HepG2 (cell line): ENCODE results near the gene ADAM15. TPM values are rescaled to one million over a fixed set of nuclear protein-coding genes. Genes with fewer than 3 reads are reported as not detected.

Experiments
- CBFB ChIP-seq: sonication (generic); formaldehyde crosslinking; IDR thresholded peaks from 2 replicates; pipeline ENCODE4 v1.4.0; 2020; ENCODE audit warnings: missing genetic modification reagents
- DMTF1 ChIP-seq: sonication (generic); formaldehyde crosslinking; IDR thresholded peaks from 2 replicates; pipeline ENCODE4 v1.4.0; 2020; ENCODE audit warnings: mild to moderate bottlenecking, missing genetic modification reagents
- FOXA3 ChIP-seq: IDR thresholded peaks from 2 replicates; pipeline ENCODE4 v1.6.1; 2016; ENCODE audit warnings: missing genetic modification reagents, missing compliant biosample characterization
- GABPA ChIP-seq, 2 experiments: IDR thresholded peaks; 2 replicates each; pipeline ENCODE4 v1.6.1; 2011 to 2016; ENCODE audit warnings: low read depth in 2 of 2, low read length in 1 of 2, missing biosample characterization in 1 of 2, missing genetic modification characterization in 1 of 2
- GATAD1 ChIP-seq: IDR thresholded peaks from 2 replicates; pipeline ENCODE4 v1.6.1; 2016; ENCODE audit warnings: missing genetic modification reagents, missing compliant biosample characterization
- KDM1A ChIP-seq: IDR thresholded peaks from 2 replicates; pipeline ENCODE4 v1.6.1; 2016; ENCODE audit warnings: missing compliant biosample characterization
- MTERF4 ChIP-seq: sonication (generic); formaldehyde crosslinking; IDR thresholded peaks from 2 replicates; pipeline ENCODE4 v1.8.0; 2023; ENCODE audit warnings: mild to moderate bottlenecking, missing genetic modification reagents
- STAT6 ChIP-seq: sonication (generic); formaldehyde crosslinking; IDR thresholded peaks from 2 replicates; pipeline ENCODE4 v1.4.0; 2020; ENCODE audit warnings: missing genetic modification reagents, mild to moderate bottlenecking, borderline replicate concordance
- ZBTB20 ChIP-seq: sonication (generic); formaldehyde crosslinking; IDR thresholded peaks from 2 replicates; pipeline ENCODE4 v1.8.1; 2023; ENCODE audit warnings: missing genetic modification reagents, low read depth, mild to moderate bottlenecking, borderline replicate concordance
- ZFX ChIP-seq: sonication (generic); formaldehyde crosslinking; IDR thresholded peaks from 2 replicates; pipeline ENCODE4 v1.4.0; 2020; ENCODE audit warnings: mild to moderate bottlenecking, low read depth, missing genetic modification reagents, moderate library complexity
- ZFY ChIP-seq: sonication (generic); formaldehyde crosslinking; IDR thresholded peaks from 2 replicates; pipeline ENCODE4 v1.4.0; 2020; ENCODE audit warnings: missing genetic modification reagents
- ZNF251 ChIP-seq: sonication (generic); formaldehyde crosslinking; IDR thresholded peaks from 2 replicates; pipeline ENCODE4 v1.9.0; 2021; ENCODE audit warnings: mild to moderate bottlenecking, missing genetic modification reagents
- ZNF574 ChIP-seq: sonication (generic); formaldehyde crosslinking; IDR thresholded peaks from 2 replicates; pipeline ENCODE4 v1.4.0; 2020; ENCODE audit warnings: missing genetic modification reagents
- ZNF687 ChIP-seq: sonication (generic); formaldehyde crosslinking; IDR thresholded peaks from 2 replicates; pipeline ENCODE4 v1.5.1; 2020; ENCODE audit warnings: mild to moderate bottlenecking, missing genetic modification reagents, moderate library complexity
- polyA plus RNA-seq, 8 experiments: library from polyadenylated mRNA; depleted of rRNA in 3 of 8; stranded (reverse) in 7 of 8; unstranded in 1 of 8; fragments of >200 nt; fragmentation: Illumina TruSeq in 4 of 8; extraction: Trizol in 4 of 8; gene quantifications; 2 replicates each; pipeline versions ENCODE4 v1.2.1 to v1.2.3, GENCODE V29; 2011 to 2016; ENCODE audit warnings: low read depth in 4 of 8, missing spikeins in 1 of 8, mixed read lengths in 1 of 8; ENCODE audit not compliant: insufficient read depth in 1 of 8
- total RNA-seq, 5 experiments: library from RNA; depleted of rRNA; stranded (reverse); fragments of >200 nt; fragmentation: Illumina TruSeq; extraction: Trizol; gene quantifications; 2 replicates each; pipeline ENCODE4 v1.2.3, GENCODE V29; 2016; ENCODE audit warnings: low read depth in 1 of 5

The ADAM15 gene
- total and polyA plus RNA-seq, 2 of the 13 experiments (the other 11 are each of a cell fraction or from before 2014, with no cell fraction given): 17.9 to 25.6 TPM

GRCh38 chr1:155093911-155094621, 43.0 kb downstream of the ADAM15 start (continued):
- TF ChIP-seq ZNF687 (CRISPR knock-in tag) (peak; percentile 56), FOXA3 (CRISPR knock-in tag) (peak; percentile 7; the same call in 1 of the 2 replicates), ZFY (0 out of 2 replicates have a peak, but pooled peaks have one; percentile 28), DMTF1 (CRISPR knock-in tag) (no peak), MTERF4 (peak; percentile 65; the same call in 1 of the 2 replicates), ZBTB20 (CRISPR knock-in tag) (no peak), STAT6 (CRISPR knock-in tag) (no peak), GABPA (IDR thresholded peaks at IDR 0.05; ENCODE audit: low read depth, low read length) (no peak), GABPA (CRISPR knock-in tag; IDR thresholded peaks at IDR 0.05; ENCODE audit: low read depth) (no peak), GATAD1 (CRISPR knock-in tag) (0 out of 2 replicates have a peak, but pooled peaks have one; percentile 14), KDM1A (CRISPR knock-in tag) (no peak), CBFB (CRISPR knock-in tag) (no peak), ZNF251 (CRISPR knock-in tag) (no peak), ZFX (peak; percentile 27), ZNF574 (CRISPR knock-in tag) (no peak; the same call in none of the 2 replicates)
